ENCODE measurements around the gene APOLD1. TPM values are rescaled to one million over a fixed set of nuclear protein-coding genes. Genes with fewer than 3 reads are reported as not detected.

APOLD1 gene
- polyA plus RNA-seq, 1 donor from 2014 or later: 1.1 TPM

GRCh38 chr12:12823300-12823699 is 37.8 kb downstream of the APOLD1 start:
- H3K9ac ChIP-seq (ENCODE audit: low read length): no peak overlapping the region
- no peaks in the 10 kb centered on the region for H3K79me2 ChIP-seq (replicated peaks; ENCODE audit: insufficient read depth, low read length)
- no peak overlapping the region for H3K4me3 ChIP-seq (ENCODE audit: low read length)
- no peak for TF ChIP-seq MXI1 (conservative IDR thresholded peaks at IDR 0.05; ENCODE audit: poor library complexity, severe bottlenecking)
- TF ChIP-seq SMC3 (conservative IDR thresholded peaks at IDR 0.05; ENCODE audit: poor library complexity): no peak
- TF ChIP-seq, protein P1, sequence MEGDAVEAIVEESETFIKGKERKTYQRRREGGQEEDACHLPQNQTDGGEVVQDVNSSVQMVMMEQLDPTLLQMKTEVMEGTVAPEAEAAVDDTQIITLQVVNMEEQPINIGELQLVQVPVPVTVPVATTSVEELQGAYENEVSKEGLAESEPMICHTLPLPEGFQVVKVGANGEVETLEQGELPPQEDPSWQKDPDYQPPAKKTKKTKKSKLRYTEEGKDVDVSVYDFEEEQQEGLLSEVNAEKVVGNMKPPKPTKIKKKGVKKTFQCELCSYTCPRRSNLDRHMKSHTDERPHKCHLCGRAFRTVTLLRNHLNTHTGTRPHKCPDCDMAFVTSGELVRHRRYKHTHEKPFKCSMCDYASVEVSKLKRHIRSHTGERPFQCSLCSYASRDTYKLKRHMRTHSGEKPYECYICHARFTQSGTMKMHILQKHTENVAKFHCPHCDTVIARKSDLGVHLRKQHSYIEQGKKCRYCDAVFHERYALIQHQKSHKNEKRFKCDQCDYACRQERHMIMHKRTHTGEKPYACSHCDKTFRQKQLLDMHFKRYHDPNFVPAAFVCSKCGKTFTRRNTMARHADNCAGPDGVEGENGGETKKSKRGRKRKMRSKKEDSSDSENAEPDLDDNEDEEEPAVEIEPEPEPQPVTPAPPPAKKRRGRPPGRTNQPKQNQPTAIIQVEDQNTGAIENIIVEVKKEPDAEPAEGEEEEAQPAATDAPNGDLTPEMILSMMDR (IDR thresholded peaks at IDR 0.05; ENCODE audit: poor library complexity, severe bottlenecking): no peak
- no peak for TF ChIP-seq EP300 (conservative IDR thresholded peaks at IDR 0.05; ENCODE audit: poor library complexity, severe bottlenecking)
- TF ChIP-seq TAF1 (IDR thresholded peaks at IDR 0.05; ENCODE audit: low read depth): no peak
- TF ChIP-seq EZH2 (IDR thresholded peaks at IDR 0.05; ENCODE audit: borderline replicate concordance, insufficient read depth, low read length, poor library complexity, severe bottlenecking): no peak
- TF ChIP-seq POLR2AphosphoS5 (IDR thresholded peaks at IDR 0.05): no peak
- TF ChIP-seq, protein P2, sequence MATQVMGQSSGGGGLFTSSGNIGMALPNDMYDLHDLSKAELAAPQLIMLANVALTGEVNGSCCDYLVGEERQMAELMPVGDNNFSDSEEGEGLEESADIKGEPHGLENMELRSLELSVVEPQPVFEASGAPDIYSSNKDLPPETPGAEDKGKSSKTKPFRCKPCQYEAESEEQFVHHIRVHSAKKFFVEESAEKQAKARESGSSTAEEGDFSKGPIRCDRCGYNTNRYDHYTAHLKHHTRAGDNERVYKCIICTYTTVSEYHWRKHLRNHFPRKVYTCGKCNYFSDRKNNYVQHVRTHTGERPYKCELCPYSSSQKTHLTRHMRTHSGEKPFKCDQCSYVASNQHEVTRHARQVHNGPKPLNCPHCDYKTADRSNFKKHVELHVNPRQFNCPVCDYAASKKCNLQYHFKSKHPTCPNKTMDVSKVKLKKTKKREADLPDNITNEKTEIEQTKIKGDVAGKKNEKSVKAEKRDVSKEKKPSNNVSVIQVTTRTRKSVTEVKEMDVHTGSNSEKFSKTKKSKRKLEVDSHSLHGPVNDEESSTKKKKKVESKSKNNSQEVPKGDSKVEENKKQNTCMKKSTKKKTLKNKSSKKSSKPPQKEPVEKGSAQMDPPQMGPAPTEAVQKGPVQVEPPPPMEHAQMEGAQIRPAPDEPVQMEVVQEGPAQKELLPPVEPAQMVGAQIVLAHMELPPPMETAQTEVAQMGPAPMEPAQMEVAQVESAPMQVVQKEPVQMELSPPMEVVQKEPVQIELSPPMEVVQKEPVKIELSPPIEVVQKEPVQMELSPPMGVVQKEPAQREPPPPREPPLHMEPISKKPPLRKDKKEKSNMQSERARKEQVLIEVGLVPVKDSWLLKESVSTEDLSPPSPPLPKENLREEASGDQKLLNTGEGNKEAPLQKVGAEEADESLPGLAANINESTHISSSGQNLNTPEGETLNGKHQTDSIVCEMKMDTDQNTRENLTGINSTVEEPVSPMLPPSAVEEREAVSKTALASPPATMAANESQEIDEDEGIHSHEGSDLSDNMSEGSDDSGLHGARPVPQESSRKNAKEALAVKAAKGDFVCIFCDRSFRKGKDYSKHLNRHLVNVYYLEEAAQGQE (IDR thresholded peaks at IDR 0.05; ENCODE audit: borderline replicate concordance): no peak
- no peak for TF ChIP-seq RAD21 (conservative IDR thresholded peaks at IDR 0.05)
- H3K9me2 ChIP-seq (ENCODE audit: insufficient read depth, low read length): no peaks in the 10 kb centered on the region
- H3K4me2 ChIP-seq (ENCODE audit: low read length): no peak overlapping the region
- H2AFZ ChIP-seq (ENCODE audit: low read depth, low read length): no peak overlapping the region
- H3K9me3 ChIP-seq (ENCODE audit: low read length): no peaks in the 10 kb centered on the region
- H3K27me3 ChIP-seq (ENCODE audit: insufficient read depth, low read depth, low read length): no peaks in the 10 kb centered on the region
- no peaks in the 10 kb centered on the region for H4K20me1 ChIP-seq (ENCODE audit: insufficient read depth)
- H3K27ac ChIP-seq (ENCODE audit: low read length): no peak overlapping the region
- H3K36me3 ChIP-seq (ENCODE audit: insufficient read depth, low read length): no peaks in the 10 kb centered on the region
- H3F3A ChIP-seq (ENCODE audit: insufficient read depth, low read length, poor library complexity, severe bottlenecking): no peaks in the 10 kb centered on the region

- TF ChIP-seq, protein P2 (IDR thresholded peaks at IDR 0.05; ENCODE audit: borderline replicate concordance): no peak
- TF ChIP-seq RAD21 (conservative IDR thresholded peaks at IDR 0.05) (no peak), SMC3 (conservative IDR thresholded peaks at IDR 0.05; ENCODE audit: poor library complexity) (no peak), MXI1 (conservative IDR thresholded peaks at IDR 0.05; ENCODE audit: poor library complexity, severe bottlenecking) (no peak), EP300 (conservative IDR thresholded peaks at IDR 0.05; ENCODE audit: poor library complexity, severe bottlenecking) (no peak), POLR2AphosphoS5 (IDR thresholded peaks at IDR 0.05) (no peak), TAF1 (IDR thresholded peaks at IDR 0.05; ENCODE audit: low read depth) (no peak), EZH2 (IDR thresholded peaks at IDR 0.05; ENCODE audit: borderline replicate concordance, insufficient read depth, low read length, poor library complexity, severe bottlenecking) (no peak)
- TF ChIP-seq, protein P1 (IDR thresholded peaks at IDR 0.05; ENCODE audit: poor library complexity, severe bottlenecking): no peak
- no peak overlapping the region for H3K4me2 ChIP-seq (ENCODE audit: low read length)
- H3F3A ChIP-seq (ENCODE audit: insufficient read depth, low read length, poor library complexity, severe bottlenecking): no peaks in the 10 kb centered on the region
- no peaks in the 10 kb centered on the region for H3K79me2 ChIP-seq (replicated peaks; ENCODE audit: insufficient read depth, low read length)
- no peaks in the 10 kb centered on the region for H3K9me3 ChIP-seq (ENCODE audit: low read length)
- no peak overlapping the region for H3K4me3 ChIP-seq (ENCODE audit: low read length)
- no peak overlapping the region for H3K9ac ChIP-seq (ENCODE audit: low read length)
- no peaks in the 10 kb centered on the region for H3K9me2 ChIP-seq (ENCODE audit: insufficient read depth, low read length)
- H2AFZ ChIP-seq (ENCODE audit: low read depth, low read length): no peak overlapping the region
- no peak overlapping the region for H3K27ac ChIP-seq (ENCODE audit: low read length)
- peaks cover 1% of the 10 kb centered on the region for H3K36me3 ChIP-seq (ENCODE audit: insufficient read depth, low read length)
- no peaks in the 10 kb centered on the region for H3K27me3 ChIP-seq (ENCODE audit: insufficient read depth, low read depth, low read length)
- no peaks in the 10 kb centered on the region for H4K20me1 ChIP-seq (ENCODE audit: insufficient read depth)
These were observed 38.4 kb downstream of the APOLD1 start for GRCh38 chr12:12823811-12824210.

Measured in neural cell (in vitro differentiated cells).